ENCODE results near the gene COMT.

DNA sequence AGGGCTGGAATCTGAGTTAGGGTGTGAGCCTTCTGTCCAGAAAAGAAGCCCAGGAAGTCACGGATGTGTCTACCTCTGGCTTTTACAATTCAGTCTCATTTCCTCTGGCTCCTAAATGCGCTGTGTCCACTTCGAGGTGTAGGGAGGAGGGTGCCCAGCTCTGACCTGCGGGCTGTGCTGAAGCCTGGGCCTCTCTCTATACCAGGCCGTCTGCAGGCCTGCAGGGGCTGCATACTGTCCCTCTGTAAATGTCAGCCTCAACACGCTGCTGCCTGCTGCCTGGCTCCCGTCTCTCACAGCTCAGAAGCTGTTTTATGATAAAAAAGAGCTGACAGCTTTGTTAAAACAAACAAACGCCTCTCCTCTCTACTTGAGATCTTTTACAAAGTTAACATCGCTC is 60.6 kb downstream of the COMT start:
- TF ChIP-seq, protein P1, sequence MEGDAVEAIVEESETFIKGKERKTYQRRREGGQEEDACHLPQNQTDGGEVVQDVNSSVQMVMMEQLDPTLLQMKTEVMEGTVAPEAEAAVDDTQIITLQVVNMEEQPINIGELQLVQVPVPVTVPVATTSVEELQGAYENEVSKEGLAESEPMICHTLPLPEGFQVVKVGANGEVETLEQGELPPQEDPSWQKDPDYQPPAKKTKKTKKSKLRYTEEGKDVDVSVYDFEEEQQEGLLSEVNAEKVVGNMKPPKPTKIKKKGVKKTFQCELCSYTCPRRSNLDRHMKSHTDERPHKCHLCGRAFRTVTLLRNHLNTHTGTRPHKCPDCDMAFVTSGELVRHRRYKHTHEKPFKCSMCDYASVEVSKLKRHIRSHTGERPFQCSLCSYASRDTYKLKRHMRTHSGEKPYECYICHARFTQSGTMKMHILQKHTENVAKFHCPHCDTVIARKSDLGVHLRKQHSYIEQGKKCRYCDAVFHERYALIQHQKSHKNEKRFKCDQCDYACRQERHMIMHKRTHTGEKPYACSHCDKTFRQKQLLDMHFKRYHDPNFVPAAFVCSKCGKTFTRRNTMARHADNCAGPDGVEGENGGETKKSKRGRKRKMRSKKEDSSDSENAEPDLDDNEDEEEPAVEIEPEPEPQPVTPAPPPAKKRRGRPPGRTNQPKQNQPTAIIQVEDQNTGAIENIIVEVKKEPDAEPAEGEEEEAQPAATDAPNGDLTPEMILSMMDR (IDR thresholded peaks at IDR 0.05): no peak
- no peak for TF ChIP-seq POLR2A (IDR thresholded peaks at IDR 0.05)
